ENCODE results near the gene UBA6.

- TF ChIP-seq EZH2 (IDR thresholded peaks at IDR 0.05; ENCODE audit: insufficient read depth, poor library complexity, severe bottlenecking) (no peak), EZH2phosphoT487 (IDR thresholded peaks at IDR 0.05; ENCODE audit: insufficient read depth, low read depth) (no peak)
Observed at GRCh38 chr4:67668315-67668714, 32.6 kb downstream of the UBA6 start.
